ENCODE results near the gene FOXO6. TPM values are rescaled to one million over a fixed set of nuclear protein-coding genes. Genes with fewer than 3 reads are reported as not detected.

FOXO6 gene
- polyA plus RNA-seq, 1 of the 3 experiments (the other 2 are of a cell fraction): 0.35 TPM

DNA sequence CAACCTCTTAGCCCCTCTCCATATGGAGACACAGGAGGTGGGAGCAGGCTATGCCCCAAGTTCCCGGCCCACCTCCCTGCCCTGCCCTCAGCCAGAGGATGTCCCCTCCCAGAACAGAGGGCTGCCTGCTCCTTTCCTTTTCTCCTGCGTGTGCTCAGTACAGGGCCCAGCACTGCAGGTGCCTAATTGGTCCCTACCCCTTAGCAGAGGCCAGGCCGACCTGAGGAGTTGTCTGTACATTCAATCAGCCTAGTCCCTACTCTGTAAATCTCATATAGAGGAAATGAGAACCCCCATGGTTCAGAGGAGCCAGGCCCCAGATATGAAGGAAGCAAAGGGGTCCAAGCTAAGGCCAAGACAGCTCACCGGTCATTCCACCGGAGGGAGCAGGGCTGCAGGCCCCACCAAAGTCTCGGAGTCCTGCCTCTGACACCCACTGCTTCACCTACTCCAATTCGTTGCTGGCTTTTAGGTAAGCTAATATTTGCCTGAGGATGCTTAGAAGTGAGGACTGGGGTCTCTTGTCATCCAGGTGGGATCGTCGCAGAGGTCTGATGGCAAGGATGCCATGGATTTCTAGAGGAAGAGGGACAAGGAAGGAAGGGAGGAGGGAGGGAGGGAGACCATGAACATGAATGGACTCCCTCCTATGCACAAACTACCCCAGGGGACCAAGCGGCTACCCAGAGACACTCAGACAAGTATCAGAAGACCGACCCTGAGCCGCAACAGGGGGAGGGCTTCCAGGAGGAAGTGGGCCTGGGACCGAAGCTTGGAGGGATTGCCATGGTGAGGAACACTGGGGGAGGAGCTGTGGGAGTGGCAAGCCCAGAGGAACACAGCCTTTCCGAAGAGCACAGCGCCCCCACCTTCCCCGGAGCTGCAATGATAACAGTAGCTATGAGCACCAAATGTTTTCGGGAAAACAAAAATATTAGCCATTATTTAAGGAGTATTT, 30.4 kb upstream of the FOXO6 start:
- no peak for DNase-seq
- no peak overlapping the region for H3K27ac ChIP-seq (ENCODE audit: low read depth in 2 of 2, low read length in 1 of 2)
- TF ChIP-seq, protein P1, sequence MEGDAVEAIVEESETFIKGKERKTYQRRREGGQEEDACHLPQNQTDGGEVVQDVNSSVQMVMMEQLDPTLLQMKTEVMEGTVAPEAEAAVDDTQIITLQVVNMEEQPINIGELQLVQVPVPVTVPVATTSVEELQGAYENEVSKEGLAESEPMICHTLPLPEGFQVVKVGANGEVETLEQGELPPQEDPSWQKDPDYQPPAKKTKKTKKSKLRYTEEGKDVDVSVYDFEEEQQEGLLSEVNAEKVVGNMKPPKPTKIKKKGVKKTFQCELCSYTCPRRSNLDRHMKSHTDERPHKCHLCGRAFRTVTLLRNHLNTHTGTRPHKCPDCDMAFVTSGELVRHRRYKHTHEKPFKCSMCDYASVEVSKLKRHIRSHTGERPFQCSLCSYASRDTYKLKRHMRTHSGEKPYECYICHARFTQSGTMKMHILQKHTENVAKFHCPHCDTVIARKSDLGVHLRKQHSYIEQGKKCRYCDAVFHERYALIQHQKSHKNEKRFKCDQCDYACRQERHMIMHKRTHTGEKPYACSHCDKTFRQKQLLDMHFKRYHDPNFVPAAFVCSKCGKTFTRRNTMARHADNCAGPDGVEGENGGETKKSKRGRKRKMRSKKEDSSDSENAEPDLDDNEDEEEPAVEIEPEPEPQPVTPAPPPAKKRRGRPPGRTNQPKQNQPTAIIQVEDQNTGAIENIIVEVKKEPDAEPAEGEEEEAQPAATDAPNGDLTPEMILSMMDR (IDR thresholded peaks at IDR 0.05): peak; percentile 12; the same call in 1 of the 2 replicates
- TF ChIP-seq FOXJ3 (CRISPR knock-in tag; IDR thresholded peaks at IDR 0.05): no peak
- no peak overlapping the region for H3K4me2 ChIP-seq
- WGBS (ENCODE audit: low lambda C conversion rate): 86% methylated on average over 16 of the region's 17 CpGs
- no peaks in the 10 kb centered on the region for H3K36me3 ChIP-seq (replicated peaks in 1 of 2; ENCODE audit: control insufficient read depth in 1 of 2, insufficient read depth in 2 of 2, low read length in 1 of 2)
- no peaks in the 10 kb centered on the region for H3K9me3 ChIP-seq
- no peaks in the 10 kb centered on the region for H3K79me2 ChIP-seq (ENCODE audit: insufficient read depth)
- no peaks in the 10 kb centered on the region for H3F3A ChIP-seq (replicated peaks; ENCODE audit: insufficient read depth)
- CTCF ChIA-PET: interaction anchor here (0.7 to 1.2 kb wide), 3 partner anchors 11 to 378 kb away, joined by 3 to 4 read pairs (median 3); no protein-coding TSS in a partner anchor
- H3K9ac ChIP-seq: no peak overlapping the region
- H2AFZ ChIP-seq (ENCODE audit: low read depth): no peak overlapping the region
- H3K27me3 ChIP-seq (ENCODE audit: insufficient read depth): no peaks in the 10 kb centered on the region
- no peaks in the 10 kb centered on the region for H4K20me1 ChIP-seq (ENCODE audit: insufficient read depth)
- H3K4me3 ChIP-seq (ENCODE audit: low read depth in 2 of 2, low read length in 1 of 2): no peak overlapping the region
- POLR2A ChIA-PET: no interaction called here
- peaks cover 0 to 12% of the 10 kb centered on the region in 2 experiments; a peak in 1 of 4 replicates for H3K4me1 ChIP-seq (ENCODE audit: control insufficient read depth in 1 of 2, insufficient read depth in 2 of 2, low read depth in 1 of 2, low read length in 1 of 2)
- H3K9me2 ChIP-seq: no peaks in the 10 kb centered on the region

DNA sequence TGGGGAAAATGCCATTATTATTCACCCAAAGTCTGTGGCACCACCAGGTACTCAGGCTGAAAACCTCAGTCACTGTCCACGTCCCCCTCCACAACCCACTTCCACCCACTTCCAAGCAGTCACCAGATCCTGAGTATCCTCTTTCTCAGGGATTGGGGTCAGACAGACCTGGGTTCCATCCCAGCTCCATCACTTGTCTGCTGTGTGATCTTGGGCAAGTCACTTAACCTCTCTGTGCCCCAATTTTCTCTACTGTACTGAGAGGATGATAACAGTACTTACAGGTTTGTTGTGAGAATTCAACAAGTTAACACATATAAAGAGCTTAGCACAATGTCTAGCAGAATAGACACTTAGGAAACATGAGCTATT, 29.7 kb upstream of the FOXO6 start:
- Histone ChIP-seq H3K27me3 (ENCODE audit: insufficient read depth) (no peaks in the 10 kb centered on the region), H3K9me2 (no peaks in the 10 kb centered on the region), H3K9me3 (no peaks in the 10 kb centered on the region), H4K20me1 (ENCODE audit: insufficient read depth) (no peaks in the 10 kb centered on the region), H3K4me1 (ENCODE audit: control insufficient read depth in 1 of 2, insufficient read depth in 2 of 2, low read depth in 1 of 2, low read length in 1 of 2) (peaks cover 0 to 12% of the 10 kb centered on the region in 2 experiments; a peak in 1 of 4 replicates), H3K79me2 (ENCODE audit: insufficient read depth) (no peaks in the 10 kb centered on the region), H3K36me3 (replicated peaks in 1 of 2; ENCODE audit: control insufficient read depth in 1 of 2, insufficient read depth in 2 of 2, low read length in 1 of 2) (no peaks in the 10 kb centered on the region), H3F3A (replicated peaks; ENCODE audit: insufficient read depth) (no peaks in the 10 kb centered on the region), H3K4me3 (ENCODE audit: low read depth in 2 of 2, low read length in 1 of 2) (no peak overlapping the region), H3K27ac (ENCODE audit: low read depth in 2 of 2, low read length in 1 of 2) (no peak overlapping the region), H2AFZ (ENCODE audit: low read depth) (no peak overlapping the region), H3K4me2 (no peak overlapping the region), H3K9ac (no peak overlapping the region)
- POLR2A ChIA-PET: no interaction called here
- no peak for TF ChIP-seq MXI1 (IDR thresholded peaks at IDR 0.05; ENCODE audit: low read depth, low read length)
- TF ChIP-seq JUND (IDR thresholded peaks at IDR 0.05): no peak
- TF ChIP-seq EP300 (IDR thresholded peaks at IDR 0.05; ENCODE audit: borderline replicate concordance in 1 of 2, low read depth in 1 of 2, low read length in 1 of 2): no peak
- TF ChIP-seq, protein P2, sequence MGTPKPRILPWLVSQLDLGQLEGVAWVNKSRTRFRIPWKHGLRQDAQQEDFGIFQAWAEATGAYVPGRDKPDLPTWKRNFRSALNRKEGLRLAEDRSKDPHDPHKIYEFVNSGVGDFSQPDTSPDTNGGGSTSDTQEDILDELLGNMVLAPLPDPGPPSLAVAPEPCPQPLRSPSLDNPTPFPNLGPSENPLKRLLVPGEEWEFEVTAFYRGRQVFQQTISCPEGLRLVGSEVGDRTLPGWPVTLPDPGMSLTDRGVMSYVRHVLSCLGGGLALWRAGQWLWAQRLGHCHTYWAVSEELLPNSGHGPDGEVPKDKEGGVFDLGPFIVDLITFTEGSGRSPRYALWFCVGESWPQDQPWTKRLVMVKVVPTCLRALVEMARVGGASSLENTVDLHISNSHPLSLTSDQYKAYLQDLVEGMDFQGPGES (IDR thresholded peaks at IDR 0.05; ENCODE audit: low read depth, low read length): no peak
- no peak for TF ChIP-seq FOXM1 (IDR thresholded peaks at IDR 0.05; ENCODE audit: low read depth)
- TF ChIP-seq SMC3 (IDR thresholded peaks at IDR 0.05; ENCODE audit: low read depth, low read length): no peak
- no peak for TF ChIP-seq SIN3A (IDR thresholded peaks at IDR 0.05; ENCODE audit: borderline replicate concordance, low read depth, low read length)
- no peak for TF ChIP-seq RAD21 (IDR thresholded peaks at IDR 0.05; ENCODE audit: low read length)
- no peak for TF ChIP-seq NRF1 (IDR thresholded peaks at IDR 0.05; ENCODE audit: low read depth, low read length)
- TF ChIP-seq, protein P3, sequence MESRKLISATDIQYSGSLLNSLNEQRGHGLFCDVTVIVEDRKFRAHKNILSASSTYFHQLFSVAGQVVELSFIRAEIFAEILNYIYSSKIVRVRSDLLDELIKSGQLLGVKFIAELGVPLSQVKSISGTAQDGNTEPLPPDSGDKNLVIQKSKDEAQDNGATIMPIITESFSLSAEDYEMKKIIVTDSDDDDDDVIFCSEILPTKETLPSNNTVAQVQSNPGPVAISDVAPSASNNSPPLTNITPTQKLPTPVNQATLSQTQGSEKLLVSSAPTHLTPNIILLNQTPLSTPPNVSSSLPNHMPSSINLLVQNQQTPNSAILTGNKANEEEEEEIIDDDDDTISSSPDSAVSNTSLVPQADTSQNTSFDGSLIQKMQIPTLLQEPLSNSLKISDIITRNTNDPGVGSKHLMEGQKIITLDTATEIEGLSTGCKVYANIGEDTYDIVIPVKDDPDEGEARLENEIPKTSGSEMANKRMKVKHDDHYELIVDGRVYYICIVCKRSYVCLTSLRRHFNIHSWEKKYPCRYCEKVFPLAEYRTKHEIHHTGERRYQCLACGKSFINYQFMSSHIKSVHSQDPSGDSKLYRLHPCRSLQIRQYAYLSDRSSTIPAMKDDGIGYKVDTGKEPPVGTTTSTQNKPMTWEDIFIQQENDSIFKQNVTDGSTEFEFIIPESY (IDR thresholded peaks at IDR 0.05; ENCODE audit: borderline replicate concordance, low read depth): no peak
- TF ChIP-seq, protein P4, sequence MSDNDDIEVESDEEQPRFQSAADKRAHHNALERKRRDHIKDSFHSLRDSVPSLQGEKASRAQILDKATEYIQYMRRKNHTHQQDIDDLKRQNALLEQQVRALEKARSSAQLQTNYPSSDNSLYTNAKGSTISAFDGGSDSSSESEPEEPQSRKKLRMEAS (IDR thresholded peaks at IDR 0.05; ENCODE audit: low read depth): no peak
- TF ChIP-seq GATA2 (CRISPR knock-in tag; IDR thresholded peaks at IDR 0.05): no peak
- TF ChIP-seq, protein P5, sequence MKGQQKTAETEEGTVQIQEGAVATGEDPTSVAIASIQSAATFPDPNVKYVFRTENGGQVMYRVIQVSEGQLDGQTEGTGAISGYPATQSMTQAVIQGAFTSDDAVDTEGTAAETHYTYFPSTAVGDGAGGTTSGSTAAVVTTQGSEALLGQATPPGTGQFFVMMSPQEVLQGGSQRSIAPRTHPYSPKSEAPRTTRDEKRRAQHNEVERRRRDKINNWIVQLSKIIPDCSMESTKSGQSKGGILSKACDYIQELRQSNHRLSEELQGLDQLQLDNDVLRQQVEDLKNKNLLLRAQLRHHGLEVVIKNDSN (IDR thresholded peaks at IDR 0.05; ENCODE audit: borderline replicate concordance, low read depth): no peak
- TF ChIP-seq RCOR1 (IDR thresholded peaks at IDR 0.05; ENCODE audit: low read length): no peak
- TF ChIP-seq TEAD4 (IDR thresholded peaks at IDR 0.05; ENCODE audit: borderline replicate concordance, insufficient read depth): no peak
- 82% methylated on average over 1 of the region's 1 CpG for WGBS (ENCODE audit: low lambda C conversion rate)
- CTCF ChIA-PET: interaction anchor here (0.8 to 1.3 kb wide), 4 partner anchors 11 to 379 kb away, joined by 3 to 4 read pairs (median 3); no protein-coding TSS in a partner anchor
- no peak for DNase-seq
